ENCODE measurements around the gene TRIM68.

- TF ChIP-seq, protein P1, sequence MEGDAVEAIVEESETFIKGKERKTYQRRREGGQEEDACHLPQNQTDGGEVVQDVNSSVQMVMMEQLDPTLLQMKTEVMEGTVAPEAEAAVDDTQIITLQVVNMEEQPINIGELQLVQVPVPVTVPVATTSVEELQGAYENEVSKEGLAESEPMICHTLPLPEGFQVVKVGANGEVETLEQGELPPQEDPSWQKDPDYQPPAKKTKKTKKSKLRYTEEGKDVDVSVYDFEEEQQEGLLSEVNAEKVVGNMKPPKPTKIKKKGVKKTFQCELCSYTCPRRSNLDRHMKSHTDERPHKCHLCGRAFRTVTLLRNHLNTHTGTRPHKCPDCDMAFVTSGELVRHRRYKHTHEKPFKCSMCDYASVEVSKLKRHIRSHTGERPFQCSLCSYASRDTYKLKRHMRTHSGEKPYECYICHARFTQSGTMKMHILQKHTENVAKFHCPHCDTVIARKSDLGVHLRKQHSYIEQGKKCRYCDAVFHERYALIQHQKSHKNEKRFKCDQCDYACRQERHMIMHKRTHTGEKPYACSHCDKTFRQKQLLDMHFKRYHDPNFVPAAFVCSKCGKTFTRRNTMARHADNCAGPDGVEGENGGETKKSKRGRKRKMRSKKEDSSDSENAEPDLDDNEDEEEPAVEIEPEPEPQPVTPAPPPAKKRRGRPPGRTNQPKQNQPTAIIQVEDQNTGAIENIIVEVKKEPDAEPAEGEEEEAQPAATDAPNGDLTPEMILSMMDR (tag by site-specific recombination; IDR thresholded peaks at IDR 0.05): no peak
- TF ChIP-seq, protein P2, sequence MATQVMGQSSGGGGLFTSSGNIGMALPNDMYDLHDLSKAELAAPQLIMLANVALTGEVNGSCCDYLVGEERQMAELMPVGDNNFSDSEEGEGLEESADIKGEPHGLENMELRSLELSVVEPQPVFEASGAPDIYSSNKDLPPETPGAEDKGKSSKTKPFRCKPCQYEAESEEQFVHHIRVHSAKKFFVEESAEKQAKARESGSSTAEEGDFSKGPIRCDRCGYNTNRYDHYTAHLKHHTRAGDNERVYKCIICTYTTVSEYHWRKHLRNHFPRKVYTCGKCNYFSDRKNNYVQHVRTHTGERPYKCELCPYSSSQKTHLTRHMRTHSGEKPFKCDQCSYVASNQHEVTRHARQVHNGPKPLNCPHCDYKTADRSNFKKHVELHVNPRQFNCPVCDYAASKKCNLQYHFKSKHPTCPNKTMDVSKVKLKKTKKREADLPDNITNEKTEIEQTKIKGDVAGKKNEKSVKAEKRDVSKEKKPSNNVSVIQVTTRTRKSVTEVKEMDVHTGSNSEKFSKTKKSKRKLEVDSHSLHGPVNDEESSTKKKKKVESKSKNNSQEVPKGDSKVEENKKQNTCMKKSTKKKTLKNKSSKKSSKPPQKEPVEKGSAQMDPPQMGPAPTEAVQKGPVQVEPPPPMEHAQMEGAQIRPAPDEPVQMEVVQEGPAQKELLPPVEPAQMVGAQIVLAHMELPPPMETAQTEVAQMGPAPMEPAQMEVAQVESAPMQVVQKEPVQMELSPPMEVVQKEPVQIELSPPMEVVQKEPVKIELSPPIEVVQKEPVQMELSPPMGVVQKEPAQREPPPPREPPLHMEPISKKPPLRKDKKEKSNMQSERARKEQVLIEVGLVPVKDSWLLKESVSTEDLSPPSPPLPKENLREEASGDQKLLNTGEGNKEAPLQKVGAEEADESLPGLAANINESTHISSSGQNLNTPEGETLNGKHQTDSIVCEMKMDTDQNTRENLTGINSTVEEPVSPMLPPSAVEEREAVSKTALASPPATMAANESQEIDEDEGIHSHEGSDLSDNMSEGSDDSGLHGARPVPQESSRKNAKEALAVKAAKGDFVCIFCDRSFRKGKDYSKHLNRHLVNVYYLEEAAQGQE (tag by site-specific recombination; IDR thresholded peaks at IDR 0.05): no peak
- TF ChIP-seq ZNF433 (tag by site-specific recombination; IDR thresholded peaks at IDR 0.05; ENCODE audit: low read depth) (no peak), ZSCAN18 (tag by site-specific recombination; IDR thresholded peaks at IDR 0.05) (no peak), ZNF138 (tag by site-specific recombination; IDR thresholded peaks at IDR 0.05; ENCODE audit: borderline replicate concordance) (no peak), ZBTB7A (tag by site-specific recombination; IDR thresholded peaks at IDR 0.05; ENCODE audit: low read depth) (no peak), ZNF629 (tag by site-specific recombination; IDR thresholded peaks at IDR 0.05) (no peak), SP2 (tag by site-specific recombination; IDR thresholded peaks at IDR 0.05) (no peak), ZNF302 (tag by site-specific recombination; IDR thresholded peaks at IDR 0.05; ENCODE audit: low read depth) (no peak), ZXDB (tag by site-specific recombination; IDR thresholded peaks at IDR 0.05) (no peak), ZNF335 (tag by site-specific recombination; conservative IDR thresholded peaks at IDR 0.05) (no peak)
Observed at GRCh38 chr11:4615856-4616444, 7.9 kb upstream of the TRIM68 start.
